PC-3 (cell line): Measurements from ENCODE around the gene WDR91. TPM values are rescaled to one million over a fixed set of nuclear protein-coding genes. Genes with fewer than 3 reads are reported as not detected.

Experiments used
- ATAC-seq: fragments of 200-7000 bp; cut with Tn5 transposase; 2 replicates; pipeline ENCODE4 v1.9.1; 2020; ENCODE audit warnings: mild to moderate bottlenecking, moderate library complexity
- BruUV-seq: library from RNA; stranded (reverse); fragments of 400-500 nt; replicated peaks from 2 replicates; lab custom pipeline; 2021; lab: Mats Ljungman, UMichigan
- CTCF ChIA-PET: fragments of 300-600 bp; sonication (Branson Sonifier 250); formaldehyde crosslinking; loops from one replicate; lab custom pipeline; 2022; ENCODE audit warnings: antibody characterized with exemption; lab: Charles Lee
- POLR2A ChIA-PET: fragments of 300-600 bp; sonication (Branson Sonifier 250); formaldehyde crosslinking; loops from one replicate; lab custom pipeline; 2022; ENCODE audit warnings: antibody characterized with exemption; ENCODE audit not compliant: unreplicated experiment; lab: Charles Lee
- DNase-seq: peaks from one replicate; pipeline ENCODE4 v3.0.0-alpha.2; 2015
- H2AFZ ChIP-seq: fragments of 300-600 bp; sonication (generic); 2 replicates; pipeline ENCODE4 v1.6.0; 2016; ENCODE audit warnings: antibody characterized with exemption, low read length
- H3F3A ChIP-seq: fragments of 300-600 bp; sonication (generic); one replicate; pipeline ENCODE4 v1.6.0; 2017; ENCODE audit warnings: antibody characterized with exemption, low read length, control low read depth, mild to moderate bottlenecking; ENCODE audit not compliant: unreplicated experiment
- H3K27ac ChIP-seq: fragments of 300-600 bp; sonication (generic); 2 replicates; pipeline ENCODE4 v1.5.1; 2016; ENCODE audit warnings: mild to moderate bottlenecking, low read length
- H3K27me3 ChIP-seq: fragments of 300-600 bp; sonication (generic); 2 replicates; pipeline ENCODE4 v1.6.1; 2016; ENCODE audit warnings: low read length, mixed read lengths
- H3K36me3 ChIP-seq: fragments of 300-600 bp; sonication (generic); 2 replicates; pipeline ENCODE4 v1.6.1; 2016; ENCODE audit warnings: low read depth, mixed run types, low read length, mixed read lengths
- H3K4me1 ChIP-seq: fragments of 300-600 bp; sonication (generic); 2 replicates; pipeline ENCODE4 v1.5.1; 2016; ENCODE audit warnings: low read length; ENCODE audit not compliant: insufficient read depth
- H3K4me2 ChIP-seq: fragments of 300-600 bp; sonication (generic); 2 replicates; pipeline ENCODE4 v1.6.0; 2016; ENCODE audit warnings: low read length
- H3K4me3 ChIP-seq: fragments of 300-600 bp; sonication (generic); 2 replicates; pipeline ENCODE4 v1.5.1; 2016; ENCODE audit warnings: mild to moderate bottlenecking, low read length, mixed read lengths
- H3K79me2 ChIP-seq: fragments of 300-600 bp; sonication (generic); 2 replicates; pipeline ENCODE4 v1.6.1; 2017; ENCODE audit warnings: low read length, mixed read lengths
- H3K9ac ChIP-seq: fragments of 300-600 bp; sonication (generic); 2 replicates; pipeline ENCODE4 v1.6.0; 2016; ENCODE audit warnings: mild to moderate bottlenecking, low read length
- H3K9me2 ChIP-seq: fragments of 300-600 bp; sonication (generic); replicated peaks from 2 replicates; pipeline ENCODE4 v1.6.1; 2016; ENCODE audit warnings: mixed run types, low read length, mixed read lengths
- H3K9me3 ChIP-seq: fragments of 300-600 bp; sonication (generic); 2 replicates; pipeline ENCODE4 v1.6.1; 2016; ENCODE audit warnings: low read length, mixed read lengths
- H4K20me1 ChIP-seq: fragments of 300-600 bp; sonication (generic); 2 replicates; pipeline ENCODE4 v1.6.1; 2016; ENCODE audit warnings: low read length, mixed read lengths
- EZH2 ChIP-seq: fragments of 300-600 bp; sonication (generic); IDR thresholded peaks from one replicate; pipeline ENCODE4 v1.6.1; 2017; ENCODE audit warnings: antibody characterized with exemption, mild to moderate bottlenecking, low read length; ENCODE audit not compliant: unreplicated experiment
- EZH2phosphoT487 ChIP-seq: fragments of 300-600 bp; sonication (generic); IDR thresholded peaks from 2 replicates; pipeline ENCODE4 v1.6.1; 2018; ENCODE audit warnings: mild to moderate bottlenecking, antibody characterized with exemption, low read length, borderline replicate concordance
- intact Hi-C: fragments of 100-400 bp; cut with micrococcal nuclease; formaldehyde crosslinking; loops from 2 replicates; pipeline ENCODE4 v1.9.0; 2023
- total RNA-seq: library from RNA; depleted of rRNA; stranded (reverse); fragments of >200 nt; gene quantifications from 2 replicates; pipeline ENCODE4 v1.2.3, GENCODE V29; 2014
- TF ChIP-seq, protein P1 (sequence below): fragments of 300-600 bp; sonication (generic); conservative IDR thresholded peaks from 2 replicates; pipeline ENCODE4 v1.5.1; 2017; ENCODE audit warnings: antibody characterized with exemption, low read depth, mild to moderate bottlenecking, low read length

Gene WDR91
- total RNA-seq, 1 experiment from 2014 or later = 12.3 TPM

DNA sequence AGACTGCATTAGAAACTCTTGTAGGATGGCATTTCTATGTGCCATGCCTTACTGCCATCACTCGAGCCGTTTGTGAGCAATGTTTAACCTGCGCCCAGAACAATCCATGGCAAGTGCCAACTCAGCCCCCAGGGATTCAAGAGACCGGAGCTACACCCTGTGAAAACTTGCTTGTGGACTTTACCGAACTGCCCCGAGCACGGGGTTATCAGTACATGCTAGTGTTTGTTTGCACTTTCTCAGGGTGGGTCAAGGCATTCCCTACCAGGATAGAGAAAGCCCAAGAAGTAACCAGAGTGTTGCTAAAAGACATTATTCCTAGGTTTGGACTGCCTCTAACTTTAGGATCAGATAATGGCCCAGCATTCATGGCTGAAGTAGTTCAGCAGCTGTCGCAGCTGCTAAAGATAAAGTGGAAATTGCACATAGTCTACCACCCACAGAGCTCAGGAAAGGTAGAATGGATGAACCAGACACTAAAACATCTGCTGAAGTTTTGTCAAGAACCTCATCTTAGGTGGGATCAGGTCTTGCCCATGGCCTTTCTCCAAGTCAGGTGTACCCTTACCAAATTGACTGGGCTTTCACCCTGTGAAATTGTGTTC lies 31.9 kb downstream of the WDR91 start:
- Histone ChIP-seq H2AFZ (no peak overlapping the region), H3K27ac (no peak overlapping the region), H3K27me3 (no peaks in the 10 kb centered on the region), H3K4me1 (peaks cover 19% of the 10 kb centered on the region), H3K79me2 (no peaks in the 10 kb centered on the region), H3K4me2 (no peak overlapping the region), H4K20me1 (no peaks in the 10 kb centered on the region), H3K4me3 (no peak overlapping the region), H3K9me3 (peaks cover 22% of the 10 kb centered on the region), H3K36me3 (peaks cover 18% of the 10 kb centered on the region; the same call in 1 of the 2 replicates), H3F3A (no peaks in the 10 kb centered on the region), H3K9ac (no peak overlapping the region), H3K9me2 (no peaks in the 10 kb centered on the region)
- ChIA-PET CTCF (no interaction called here), POLR2A (no interaction called here)
- TF ChIP-seq EZH2phosphoT487 (no peak), EZH2 (no peak)
- TF ChIP-seq, protein P1, sequence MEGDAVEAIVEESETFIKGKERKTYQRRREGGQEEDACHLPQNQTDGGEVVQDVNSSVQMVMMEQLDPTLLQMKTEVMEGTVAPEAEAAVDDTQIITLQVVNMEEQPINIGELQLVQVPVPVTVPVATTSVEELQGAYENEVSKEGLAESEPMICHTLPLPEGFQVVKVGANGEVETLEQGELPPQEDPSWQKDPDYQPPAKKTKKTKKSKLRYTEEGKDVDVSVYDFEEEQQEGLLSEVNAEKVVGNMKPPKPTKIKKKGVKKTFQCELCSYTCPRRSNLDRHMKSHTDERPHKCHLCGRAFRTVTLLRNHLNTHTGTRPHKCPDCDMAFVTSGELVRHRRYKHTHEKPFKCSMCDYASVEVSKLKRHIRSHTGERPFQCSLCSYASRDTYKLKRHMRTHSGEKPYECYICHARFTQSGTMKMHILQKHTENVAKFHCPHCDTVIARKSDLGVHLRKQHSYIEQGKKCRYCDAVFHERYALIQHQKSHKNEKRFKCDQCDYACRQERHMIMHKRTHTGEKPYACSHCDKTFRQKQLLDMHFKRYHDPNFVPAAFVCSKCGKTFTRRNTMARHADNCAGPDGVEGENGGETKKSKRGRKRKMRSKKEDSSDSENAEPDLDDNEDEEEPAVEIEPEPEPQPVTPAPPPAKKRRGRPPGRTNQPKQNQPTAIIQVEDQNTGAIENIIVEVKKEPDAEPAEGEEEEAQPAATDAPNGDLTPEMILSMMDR = no peak
- intact Hi-C loops = loop anchor here (10.0 kb wide), 1 partner anchor 535 kb away; the partner anchor contains the start of gene BPGM
- BruUV-seq = no TSS peak
- ATAC-seq = no peak
- DNase-seq = no peak

DNA sequence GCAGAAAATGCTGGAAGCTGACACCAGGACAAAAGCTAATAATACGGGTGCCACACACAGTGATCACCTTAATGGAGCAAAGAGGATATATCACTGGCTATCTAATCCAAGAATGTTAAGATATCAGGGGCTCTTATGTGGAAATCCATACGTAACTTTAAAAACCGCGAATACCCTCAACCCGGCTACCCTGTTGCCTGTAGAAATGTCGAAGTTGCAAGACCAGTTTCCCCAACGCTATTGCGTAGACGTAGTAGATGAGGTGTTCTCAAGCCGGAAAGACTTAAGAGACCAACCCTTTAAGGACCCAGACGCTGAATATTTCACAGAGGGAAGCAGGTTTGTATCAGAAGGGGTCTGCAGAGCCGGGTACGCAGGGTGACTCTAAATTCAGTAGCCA lies 33.0 kb downstream of the WDR91 start:
- H3K9ac ChIP-seq = no peak overlapping the region
- no TSS peak for BruUV-seq

More for the DNA sequence above, 33.0 kb downstream of the WDR91 start:
- Histone ChIP-seq H3K4me2 (no peak overlapping the region), H3K9me3 (peaks cover 22% of the 10 kb centered on the region), H3K27me3 (no peaks in the 10 kb centered on the region), H3K9me2 (no peaks in the 10 kb centered on the region), H3K36me3 (peaks cover 18% of the 10 kb centered on the region; the same call in 1 of the 2 replicates), H3F3A (no peaks in the 10 kb centered on the region), H3K4me3 (no peak overlapping the region), H3K79me2 (no peaks in the 10 kb centered on the region), H2AFZ (no peak overlapping the region), H3K27ac (no peak overlapping the region), H4K20me1 (no peaks in the 10 kb centered on the region), H3K4me1 (peaks cover 19% of the 10 kb centered on the region)
- no peak for DNase-seq
- CTCF ChIA-PET = no interaction called here
- TF ChIP-seq, protein P1 = no peak
- TF ChIP-seq EZH2 = no peak
- TF ChIP-seq EZH2phosphoT487 = no peak
- POLR2A ChIA-PET = no interaction called here
- no peak for ATAC-seq
- intact Hi-C loops = loop anchor here (10.0 kb wide), 1 partner anchor 534 kb away; the partner anchor contains the start of gene BPGM
